Lung (tissue), 12 donors: ENCODE measurements around the gene ACTRT1. TPM values are rescaled to one million over a fixed set of nuclear protein-coding genes. Genes with fewer than 3 reads are reported as not detected.

ENCODE experiments used
- ATAC-seq: fragments of 200-7000 bp; cut with Tn5 transposase; one replicate; pipeline ENCODE4 v1.9.1; 2020; ENCODE audit warnings: moderate number of reproducible peaks; ENCODE audit not compliant: insufficient read depth, low FRiP score
- DNase-seq, 3 donors: peaks; one replicate each; pipeline ENCODE4 v3.0.0-alpha.2; 2013 to 2017
- H3K27ac ChIP-seq, 2 donors: one replicate each; pipeline ENCODE4 v1.5.1; 2013; ENCODE audit warnings: mild to moderate bottlenecking in 2 of 2, moderate library complexity in 2 of 2, control low read depth in 1 of 2, inconsistent platforms in 1 of 2, low read depth in 1 of 2, low read length in 1 of 2
- H3K27me3 ChIP-seq, 3 donors: one replicate each; pipeline ENCODE4 v1.5.1; 2013; ENCODE audit warnings: low read length in 2 of 3; ENCODE audit not compliant: control insufficient read depth in 3 of 3, insufficient read depth in 3 of 3
- H3K36me3 ChIP-seq, 4 donors: one replicate each; pipeline ENCODE4 v1.5.1; 2013; ENCODE audit warnings: low read length in 4 of 4, mild to moderate bottlenecking in 1 of 4, moderate library complexity in 1 of 4; ENCODE audit not compliant: control insufficient read depth in 4 of 4, insufficient read depth in 4 of 4
- H3K4me1 ChIP-seq, 5 donors: one replicate each; pipeline ENCODE4 v1.5.1; 2013; ENCODE audit warnings: low read length in 5 of 5, mild to moderate bottlenecking in 2 of 5, moderate library complexity in 1 of 5; ENCODE audit not compliant: control insufficient read depth in 5 of 5, insufficient read depth in 5 of 5
- H3K4me3 ChIP-seq: one replicate; pipeline ENCODE4 v1.5.1; 2013; ENCODE audit warnings: mild to moderate bottlenecking, control low read depth, moderate library complexity
- H3K9ac ChIP-seq, 2 donors: one replicate each; pipeline ENCODE4 v1.5.1; 2013; ENCODE audit warnings: low read length in 2 of 2, control low read depth in 1 of 2; ENCODE audit not compliant: insufficient read depth in 1 of 2
- H3K9me3 ChIP-seq, 4 donors: one replicate each; pipeline ENCODE4 v1.5.1; 2013; ENCODE audit warnings: low read length in 3 of 4, mild to moderate bottlenecking in 1 of 4, moderate library complexity in 1 of 4; ENCODE audit not compliant: control insufficient read depth in 4 of 4, insufficient read depth in 3 of 4
- CTCF ChIP-seq: IDR thresholded peaks from 2 replicates; pipeline ENCODE4 v1.5.1; 2012; ENCODE audit warnings: mild to moderate bottlenecking; ENCODE audit errors: control extremely low read depth, extremely low read depth
- WGBS, 2 donors: extraction: QIAGEN DNeasy Blood & Tissue Kit; methylation state at CpG; one replicate each; pipeline ENCODE4 v1.1.7; 2013; 5-methylcytosine and 5-hydroxymethylcytosine counted together
- polyA plus RNA-seq, 2 donors: library from polyadenylated mRNA; stranded (reverse); fragments of 200-250 nt; gene quantifications; one replicate each; pipeline ENCODE4 v1.2.1, GENCODE V29; 2013
- total RNA-seq, 2 donors: library from RNA; depleted of rRNA in 1 of 2; stranded (reverse); fragments of >200 nt in 1 of 2; gene quantifications; one replicate each; pipeline ENCODE4 v1.2.1, GENCODE V29; 2014 to 2021
- donor health status: control.
- donor health status: control.
- donor health status: Bipolar disorder and iron deficiency.
- donor health status: healthy.
- donor health status: DM: yes; HTN: yes; CAD: no.

The ACTRT1 gene
- total and polyA plus RNA-seq, 4 donors = not detected

- DNase-seq = no peak
- H3K4me3 ChIP-seq = no peak overlapping the region
- no peak overlapping the region for H3K9ac ChIP-seq
- H3K36me3 ChIP-seq = no peaks in the 10 kb centered on the region
- WGBS, 2 donors = 54 to 79% methylated on average over 1 of the region's 1 CpG
- no peak overlapping the region for H3K27ac ChIP-seq
- no peaks in the 10 kb centered on the region for H3K27me3 ChIP-seq
- H3K9me3 ChIP-seq = peaks cover 0 to 6% (median 0%) of the 10 kb centered on the region in 4 donors
- H3K4me1 ChIP-seq = no peaks in the 10 kb centered on the region
- no peak for TF ChIP-seq CTCF
- no peak for ATAC-seq
These were observed 40.2 kb downstream of the ACTRT1 start for GRCh38 chrX:128012015-128012414.

DNA sequence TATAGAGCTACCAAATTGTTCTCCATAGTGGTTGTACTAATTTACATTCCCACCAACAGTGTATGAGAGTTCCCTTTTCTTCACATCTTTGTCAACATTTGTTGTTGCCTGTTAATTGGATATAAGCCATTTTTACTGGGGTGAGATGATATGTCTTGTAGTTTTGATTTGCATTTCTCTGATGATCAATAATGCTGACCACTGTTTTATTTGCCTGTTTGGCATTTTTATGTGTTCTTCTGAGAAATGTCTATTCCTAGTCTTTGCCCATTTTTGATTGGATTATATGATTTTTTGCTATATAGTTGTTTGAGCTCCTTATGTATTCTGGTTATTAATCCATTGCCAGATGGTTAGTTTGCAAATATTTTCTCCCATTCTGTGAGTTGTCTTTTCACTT, 44.3 kb downstream of the ACTRT1 start:
- no peak for TF ChIP-seq CTCF
- H3K4me3 ChIP-seq = no peak overlapping the region
- ATAC-seq (no peak), DNase-seq (no peak)
- no peaks in the 10 kb centered on the region for H3K36me3 ChIP-seq
- no peak overlapping the region for H3K9ac ChIP-seq
- H3K27me3 ChIP-seq = no peaks in the 10 kb centered on the region
- H3K4me1 ChIP-seq = no peaks in the 10 kb centered on the region
- H3K9me3 ChIP-seq = no peaks in the 10 kb centered on the region
- H3K27ac ChIP-seq = no peak overlapping the region
